NCI-H1436 treated with DMSO at 0.1 percent for 48 hours (cell line): Measurements from ENCODE around the gene PTPRM.

Source experiments
- DNase-seq: peaks from one replicate; lab custom pipeline; 2025; lab: John Stamatoyannopoulos, UW

The PTPRM gene

DNA sequence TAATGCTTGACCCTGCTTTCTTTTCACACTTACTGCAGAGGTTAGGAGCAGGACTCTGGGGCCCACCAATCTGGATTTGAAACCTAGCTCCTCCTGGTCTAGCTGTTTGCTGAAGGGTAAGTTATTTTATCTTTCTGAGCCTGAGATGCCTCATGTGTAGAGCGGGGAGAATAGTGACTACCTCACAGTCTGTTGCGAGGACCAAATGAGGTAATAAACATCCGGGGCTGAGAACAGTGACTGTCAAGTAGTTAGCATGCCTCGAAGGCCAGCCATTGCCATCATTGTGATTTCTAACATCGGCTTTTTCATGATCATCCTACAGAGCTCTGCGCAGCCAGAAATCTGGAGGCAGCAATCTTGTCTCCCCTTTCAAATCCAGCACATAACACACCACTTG, 32.9 kb downstream of the PTPRM start:
- no peak for DNase-seq

GRCh38 chr18:7600528-7601245, 33.6 kb downstream of the PTPRM start:
- DNase-seq: no peak

DNA sequence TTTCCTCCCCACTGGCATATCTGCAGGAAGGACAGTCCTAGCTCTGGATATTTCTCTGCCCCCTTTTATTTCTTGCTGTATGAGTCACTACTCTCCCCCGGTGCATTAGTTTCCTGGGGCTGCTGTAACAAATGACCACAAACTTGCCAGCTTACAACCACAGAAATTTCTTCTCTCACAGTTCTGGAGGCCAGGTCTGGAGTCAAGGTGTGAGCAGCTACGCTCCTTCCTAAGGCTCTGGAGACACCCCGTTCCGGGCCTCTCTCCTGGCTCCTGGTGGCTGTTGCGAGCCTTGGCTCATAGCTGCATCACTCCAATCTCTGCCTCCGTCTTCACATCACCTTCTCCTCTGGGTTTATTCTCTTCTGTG, 34.1 kb downstream of the PTPRM start:
- DNase-seq: no peak

DNA sequence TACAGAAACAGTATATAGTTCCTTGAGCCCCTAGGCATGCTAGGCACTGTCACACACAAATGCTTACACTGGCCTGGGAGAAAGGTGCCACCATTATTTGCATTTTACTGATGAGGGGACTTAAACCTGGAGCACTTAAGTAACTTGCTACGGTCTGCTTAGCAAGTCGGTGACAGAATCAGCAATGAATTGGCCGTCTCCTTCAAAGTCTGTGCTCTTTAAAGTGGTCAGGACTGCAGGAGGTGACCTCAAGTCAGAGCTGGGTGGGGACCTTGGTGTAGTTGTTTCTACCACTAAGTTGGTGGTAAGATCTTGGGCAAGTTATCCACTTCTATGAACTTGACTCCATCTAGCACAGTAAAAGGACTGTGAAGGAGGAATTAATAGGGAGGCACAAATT, 34.8 kb downstream of the PTPRM start:
- no peak for DNase-seq

DNA sequence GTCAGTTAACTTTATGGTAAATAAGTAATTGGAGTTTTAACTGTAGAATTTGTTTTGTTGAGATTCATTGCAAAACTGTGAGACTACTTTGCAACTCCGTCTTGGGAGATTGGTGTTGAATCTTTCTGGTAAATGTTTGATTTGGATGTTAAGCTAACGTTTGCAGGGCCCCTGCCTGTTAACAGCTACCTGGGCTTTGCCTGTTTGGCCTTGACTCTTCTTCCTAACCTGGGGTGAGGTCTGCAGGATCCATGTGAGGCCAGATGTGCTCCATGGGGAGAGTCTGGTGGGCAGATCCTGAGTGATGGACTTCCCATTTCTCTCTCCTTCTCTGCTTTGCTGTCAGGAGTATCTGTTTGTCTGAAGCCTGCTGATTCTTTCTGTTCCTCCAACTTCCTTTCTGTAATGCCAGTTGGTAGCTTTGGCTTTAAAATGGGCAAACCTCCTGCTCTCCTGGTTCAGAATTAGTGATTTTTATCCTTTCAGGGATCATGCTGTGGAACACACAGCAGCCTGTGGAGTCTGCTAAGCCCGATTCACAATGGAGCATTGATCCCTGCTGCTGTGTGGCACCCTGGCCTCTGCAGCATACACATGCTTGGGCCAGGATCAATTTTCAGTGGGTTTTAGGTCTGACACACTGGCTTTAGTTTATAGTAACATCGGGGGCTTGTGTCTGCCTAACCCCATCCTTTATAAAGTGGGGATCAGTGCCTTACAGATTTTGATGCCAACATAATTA, 36.3 kb downstream of the PTPRM start:
- DNase-seq: no peak

DNA sequence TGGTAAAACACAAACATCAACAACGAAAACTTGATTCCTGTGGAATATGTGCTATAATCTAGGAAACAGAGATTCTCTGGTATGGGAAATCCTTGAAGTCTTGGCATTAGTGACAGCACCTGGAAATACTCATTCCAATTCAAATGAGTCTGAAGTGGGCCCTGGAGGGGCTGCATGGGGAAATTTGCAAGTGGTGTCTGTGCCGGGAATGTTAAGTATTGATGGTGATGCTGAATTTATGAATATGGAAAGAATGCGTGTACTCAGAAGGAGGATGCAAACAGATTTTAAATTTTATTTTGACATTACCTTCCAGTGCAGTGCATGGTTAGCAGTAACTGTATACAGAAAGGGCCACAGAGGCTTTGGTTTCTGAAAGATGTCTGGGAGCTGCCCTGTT, 37.2 kb downstream of the PTPRM start:
- no peak for DNase-seq

- no peak for DNase-seq
Observed at GRCh38 chr18:7605705-7606104, 38.6 kb downstream of the PTPRM start.

GRCh38 chr18:7607540-7608173, 40.5 kb downstream of the PTPRM start:
- no peak for DNase-seq

- DNase-seq: no peak
Observed at GRCh38 chr18:7608174-7608550, 41.0 kb downstream of the PTPRM start.

DNA sequence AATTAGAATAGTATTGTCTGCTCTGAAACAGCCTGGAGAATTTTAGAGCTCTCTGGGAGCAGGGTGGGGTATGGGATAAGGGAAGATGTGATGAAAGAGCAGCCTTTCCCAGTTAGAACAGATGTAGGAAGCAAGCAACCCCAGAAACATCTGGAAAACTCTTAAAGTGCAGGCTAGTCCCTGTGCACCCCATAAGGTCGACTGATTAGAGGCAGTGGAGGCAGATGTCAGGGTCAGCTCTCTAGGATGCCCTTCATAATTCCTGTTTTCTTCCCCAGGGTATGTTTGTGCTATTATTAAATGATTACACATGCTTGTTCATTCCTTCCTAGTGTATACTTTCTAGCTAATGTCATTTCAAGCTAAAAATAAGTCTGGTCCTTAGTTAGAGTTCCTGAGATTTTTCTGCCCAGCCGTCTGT, 41.7 kb downstream of the PTPRM start:
- no peak for DNase-seq

GRCh38 chr18:7609617-7610016, 42.5 kb downstream of the PTPRM start:
- no peak for DNase-seq

DNA sequence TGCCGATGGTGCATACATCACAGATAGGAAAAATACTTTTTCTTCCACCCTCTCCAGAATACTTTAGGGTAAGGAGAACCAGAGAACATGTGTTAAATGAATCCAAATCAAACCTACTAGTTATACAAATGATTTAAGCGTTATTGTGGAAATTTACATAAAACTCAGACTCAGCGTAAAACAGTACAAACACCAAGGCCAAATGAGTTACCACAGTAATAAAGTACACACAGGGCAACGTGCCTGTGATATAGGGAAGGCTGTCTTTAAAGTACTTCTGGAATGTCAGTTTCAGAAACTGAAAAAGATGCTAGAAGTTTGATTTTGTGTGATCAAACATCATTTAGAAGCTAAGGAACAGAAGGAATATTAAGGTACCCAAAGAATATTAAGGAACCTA, 46.9 kb downstream of the PTPRM start:
- no peak for DNase-seq

- DNase-seq: no peak
Observed at GRCh38 chr18:7615840-7616239, 48.7 kb downstream of the PTPRM start.

DNA sequence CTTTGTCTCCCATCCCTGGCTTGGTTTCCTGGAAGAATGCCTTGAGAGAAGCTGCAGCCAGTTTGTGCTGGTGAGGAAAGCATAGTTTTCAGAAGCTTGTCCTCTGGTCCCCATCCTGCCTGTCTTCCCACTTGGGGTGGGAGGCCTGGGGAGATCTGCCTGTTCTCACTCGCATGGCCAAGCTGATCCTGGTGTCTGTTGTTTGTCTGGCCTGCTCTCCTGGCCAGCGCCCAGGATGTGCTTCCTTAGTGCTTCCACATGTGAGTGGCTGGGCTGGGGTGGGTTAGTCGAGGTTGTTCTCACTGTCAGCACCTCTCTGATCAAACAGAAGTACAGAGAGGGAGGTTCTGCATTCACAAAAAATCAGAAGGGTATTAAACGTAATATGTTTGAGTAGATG, 49.5 kb downstream of the PTPRM start:
- no peak for DNase-seq

DNA sequence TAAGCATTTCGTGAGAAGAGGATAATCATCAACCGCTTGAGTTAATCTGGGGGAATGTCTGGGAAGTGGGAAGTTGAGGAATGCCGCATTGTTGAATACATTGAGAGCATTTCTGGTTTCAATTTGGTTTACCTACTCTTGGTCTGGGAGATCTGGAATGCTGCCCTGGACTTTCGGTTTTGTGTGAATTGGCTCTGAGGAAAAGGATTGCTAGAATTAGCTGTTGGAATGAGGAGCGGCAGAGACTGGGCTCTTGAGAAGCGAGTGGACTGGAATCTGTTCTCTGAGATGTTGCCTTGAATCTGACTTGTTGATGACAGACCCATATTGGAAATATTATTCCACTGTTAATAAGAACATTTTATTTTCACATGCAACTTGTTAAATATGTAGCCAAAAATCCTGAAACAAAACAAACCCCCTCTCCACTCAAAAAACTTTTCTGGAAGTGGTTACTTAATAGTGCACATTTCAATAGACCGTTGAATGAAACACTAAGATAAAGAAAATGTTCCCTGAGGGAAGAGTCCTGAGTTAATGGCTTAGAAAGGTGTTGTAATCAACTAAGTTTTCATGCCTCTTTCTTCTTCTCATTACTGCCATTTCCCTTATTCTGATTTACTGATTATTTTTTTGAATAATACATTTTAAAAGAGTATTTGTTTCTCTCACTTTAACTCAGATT, 50.8 kb downstream of the PTPRM start:
- DNase-seq: no peak

DNA sequence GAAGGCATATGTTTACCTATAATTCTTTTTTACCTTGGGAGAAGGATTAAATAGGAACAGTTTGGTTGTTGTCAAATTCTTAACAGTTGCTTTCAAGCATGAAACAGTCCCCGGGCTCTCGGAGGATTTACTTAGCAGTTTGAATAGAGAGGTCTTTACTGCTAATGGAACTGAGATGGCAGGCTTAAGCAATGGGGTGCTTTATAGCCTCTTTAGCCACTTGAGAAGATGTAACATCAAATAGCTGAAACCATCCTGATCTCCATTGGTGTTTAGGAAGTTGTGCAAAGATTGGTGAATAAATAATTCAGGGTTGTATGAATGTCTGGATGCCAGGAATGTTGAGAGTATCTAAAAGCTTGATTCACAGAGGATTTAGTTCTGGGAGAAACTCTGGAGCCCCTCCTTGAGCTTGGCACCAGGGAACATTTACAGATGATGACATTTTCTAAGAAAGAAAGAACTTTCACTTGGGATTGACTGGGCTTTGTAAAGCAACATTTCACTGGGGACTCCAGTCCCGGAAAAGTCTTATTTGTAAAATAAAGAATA, 51.9 kb downstream of the PTPRM start:
- no peak for DNase-seq

GRCh38 chr18:7619676-7620075, 52.6 kb downstream of the PTPRM start:
- DNase-seq: no peak

- DNase-seq: no peak
Observed at GRCh38 chr18:7622721-7623120, 55.6 kb downstream of the PTPRM start.

GRCh38 chr18:7623681-7624080, 56.6 kb downstream of the PTPRM start:
- no peak for DNase-seq

GRCh38 chr18:7624697-7625096, 57.6 kb downstream of the PTPRM start:
- no peak for DNase-seq

DNA sequence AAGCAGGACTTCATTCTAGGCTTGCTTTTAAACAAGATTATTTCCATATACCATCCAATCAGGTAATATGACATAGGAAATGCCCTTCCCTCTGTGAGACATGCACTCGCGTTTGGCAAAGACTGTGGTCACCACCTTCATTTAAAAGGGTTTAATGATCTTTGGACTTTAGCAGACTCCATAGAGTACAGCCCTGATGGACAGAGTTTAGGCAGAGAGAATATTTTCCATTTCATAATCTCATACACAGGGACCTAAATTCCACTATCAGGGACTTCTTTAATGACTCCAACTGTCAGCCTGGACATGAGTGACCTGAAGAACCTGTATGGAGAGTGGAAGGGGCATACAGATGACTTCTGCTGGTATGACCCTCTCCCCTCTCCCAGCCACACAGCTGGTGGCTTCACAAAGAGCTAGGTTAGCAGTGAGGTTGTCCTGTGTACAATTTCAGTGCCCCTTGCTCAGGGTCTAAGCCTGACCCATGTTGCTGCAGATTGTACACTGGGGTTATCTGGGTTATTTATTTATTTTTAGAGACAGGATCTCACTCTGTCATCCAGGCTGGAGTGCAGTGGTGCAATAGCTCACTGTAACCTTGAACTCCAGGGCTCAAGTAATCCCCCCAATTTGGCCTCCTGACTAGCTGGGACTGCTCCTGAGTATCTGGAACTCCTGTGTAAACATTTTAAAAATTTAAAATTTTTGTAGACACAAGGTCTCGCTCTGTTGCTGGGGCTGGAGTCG, 59.2 kb downstream of the PTPRM start:
- DNase-seq: no peak

GRCh38 chr18:7626922-7627440, 59.9 kb downstream of the PTPRM start:
- DNase-seq: no peak
